NAMALWA (cell line): ENCODE measurements around the gene ARNT2.
"Not testable (repeated sequence)": the region's sequence is repeated elsewhere in the genome, so short reads cannot be mapped to it uniquely, and the experiment has no call there.

ENCODE experiments used
- DNase-seq: peaks from one replicate; pipeline ENCODE4 v3.0.0-alpha.2; 2015; ENCODE audit warnings: low spot score

The ARNT2 gene

DNA sequence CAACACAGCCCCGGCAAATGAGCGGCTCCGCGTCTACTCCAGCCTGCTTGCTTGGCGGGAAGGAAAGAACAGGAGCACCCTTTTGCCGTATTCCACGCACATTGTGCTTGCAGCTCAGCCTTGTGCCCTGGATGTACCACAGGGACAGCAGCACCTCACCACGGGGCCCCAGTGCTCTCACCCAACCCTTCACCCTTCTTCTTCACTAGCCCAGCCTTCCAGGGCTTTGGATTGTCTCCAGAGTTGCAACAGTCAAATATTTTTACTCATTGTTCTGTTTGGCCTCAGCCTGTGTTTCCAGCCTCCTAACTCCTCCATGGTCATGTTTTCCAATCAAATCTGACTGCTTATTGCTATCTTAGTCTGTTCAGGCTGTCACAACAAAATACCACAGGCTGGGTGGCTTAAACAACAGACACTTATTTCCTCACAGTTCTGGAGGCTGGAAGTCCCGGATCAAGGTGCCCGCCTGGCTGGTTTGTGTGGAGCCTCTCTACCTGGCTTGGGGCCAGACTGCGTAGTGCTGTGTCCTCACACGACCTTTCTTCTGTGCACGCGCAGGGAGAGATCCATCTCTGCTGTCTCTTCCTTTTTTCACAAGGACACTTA lies 211.7 kb downstream of the ARNT2 start:
- DNase-seq, result no peak

DNA sequence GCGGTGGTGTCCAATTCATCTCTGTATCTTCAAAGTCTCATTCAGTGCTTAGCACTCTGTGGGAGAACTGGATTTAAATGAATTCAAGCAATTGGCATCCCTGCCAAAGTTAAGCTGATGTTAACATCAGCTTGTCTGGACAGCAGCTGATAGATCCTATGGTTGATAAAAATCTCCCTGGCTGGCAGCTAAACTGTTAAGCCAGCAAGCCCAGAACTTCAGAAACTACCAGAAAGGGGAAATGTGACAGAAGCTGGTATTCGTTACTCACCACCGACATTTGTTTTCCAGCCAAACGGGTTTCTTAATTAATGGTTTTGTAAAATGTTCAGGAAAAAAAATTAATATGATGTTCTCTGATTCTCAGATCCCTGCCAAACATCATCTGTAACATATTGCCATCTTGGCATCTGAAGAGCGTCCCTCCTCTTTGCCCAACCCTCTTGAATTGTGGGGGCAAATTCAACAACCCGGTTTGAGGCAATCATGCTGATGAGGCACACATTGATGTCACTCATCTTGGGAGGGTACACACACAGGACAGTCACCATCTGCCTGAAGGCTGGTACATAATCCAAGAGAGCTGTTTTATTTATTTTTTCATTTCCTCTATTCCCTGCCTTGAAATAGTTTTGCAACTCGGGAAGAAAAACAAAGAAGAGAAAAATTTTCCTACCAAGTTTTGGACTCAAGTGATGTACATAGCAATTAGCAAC lies 214.7 kb downstream of the ARNT2 start:
- no peak for DNase-seq

DNA sequence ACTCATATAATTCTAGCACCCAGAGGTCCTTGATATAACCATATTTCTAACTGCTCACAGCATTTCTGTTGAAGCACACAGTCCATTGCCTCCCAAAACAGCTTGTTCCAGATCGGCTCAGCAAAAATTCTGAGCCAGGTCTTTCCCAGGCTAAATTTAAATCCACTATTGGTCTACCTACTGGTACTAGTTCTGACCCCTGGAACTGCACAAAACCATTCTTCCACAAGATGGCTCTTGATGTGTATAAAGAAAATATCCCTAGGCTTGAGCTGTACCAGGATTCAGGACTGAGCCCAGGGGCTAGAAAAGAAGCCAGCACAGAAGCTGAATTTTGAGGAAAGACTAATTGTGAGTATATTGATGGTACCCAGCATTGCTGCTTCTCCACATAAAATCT lies 215.5 kb downstream of the ARNT2 start:
- DNase-seq, result no peak

DNA sequence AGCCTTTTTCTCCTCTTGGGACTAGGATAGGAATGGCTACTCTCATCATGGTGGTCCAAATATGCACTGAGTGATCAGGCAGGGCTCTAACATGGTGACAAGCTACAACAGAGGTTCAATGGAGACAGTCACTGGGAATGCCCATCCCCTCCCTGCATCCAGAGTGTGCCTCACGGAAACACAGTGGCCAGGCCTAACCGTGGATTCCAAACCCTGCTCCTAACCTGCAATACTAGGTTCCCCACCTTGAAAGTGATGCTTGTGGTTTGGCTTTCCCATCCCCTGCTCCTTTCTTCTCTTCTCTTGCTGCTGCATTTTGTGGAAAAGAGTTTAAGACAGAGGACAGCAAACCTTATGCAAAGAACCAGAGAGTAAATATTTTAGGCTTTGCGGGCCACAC lies 216.0 kb downstream of the ARNT2 start:
- DNase-seq, result no peak

DNA sequence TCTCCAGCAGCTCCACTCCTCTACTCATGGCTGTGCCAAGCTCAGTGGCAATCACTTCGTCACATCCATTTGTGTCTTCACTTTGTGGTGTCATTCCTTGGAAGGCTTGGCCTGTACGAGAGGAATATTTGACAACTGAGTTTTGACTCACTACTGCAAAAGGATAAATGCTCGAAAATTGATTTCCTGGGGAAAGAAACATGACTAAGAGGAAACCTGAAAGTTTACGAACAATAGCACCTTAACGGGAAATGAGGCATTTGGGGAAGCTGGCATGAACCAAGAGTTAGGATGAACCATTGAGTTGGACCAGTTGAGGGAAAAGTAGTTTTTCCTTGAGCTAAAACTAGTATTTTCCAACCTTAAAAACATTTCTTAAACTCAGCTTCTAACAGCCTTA lies 216.7 kb downstream of the ARNT2 start:
- no peak for DNase-seq

DNA sequence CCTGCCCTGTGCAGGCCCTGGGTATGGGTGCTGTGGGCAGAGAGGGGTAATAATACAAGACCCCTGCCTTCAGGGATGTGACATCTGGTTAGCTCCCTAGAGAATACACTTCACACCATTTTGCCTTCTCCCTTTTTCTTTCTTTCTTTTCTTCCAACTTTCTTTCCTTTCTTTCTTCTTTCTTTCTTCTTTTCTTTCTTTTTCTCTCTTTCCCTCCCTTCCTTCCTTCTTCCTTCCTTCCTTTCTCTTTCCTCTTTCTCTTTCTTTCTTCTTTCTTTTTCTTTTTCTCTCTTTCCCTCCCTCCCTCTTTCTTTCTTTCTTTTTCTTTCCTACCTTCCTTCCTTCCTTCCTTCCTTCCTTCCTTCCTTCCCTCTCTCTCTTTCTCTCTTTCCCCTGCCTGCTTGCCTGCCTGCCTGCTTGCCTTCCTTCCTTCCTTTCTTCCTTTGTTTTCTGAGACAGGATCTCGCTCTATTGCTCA lies 222.5 kb downstream of the ARNT2 start:
- DNase-seq, result no peak

DNA sequence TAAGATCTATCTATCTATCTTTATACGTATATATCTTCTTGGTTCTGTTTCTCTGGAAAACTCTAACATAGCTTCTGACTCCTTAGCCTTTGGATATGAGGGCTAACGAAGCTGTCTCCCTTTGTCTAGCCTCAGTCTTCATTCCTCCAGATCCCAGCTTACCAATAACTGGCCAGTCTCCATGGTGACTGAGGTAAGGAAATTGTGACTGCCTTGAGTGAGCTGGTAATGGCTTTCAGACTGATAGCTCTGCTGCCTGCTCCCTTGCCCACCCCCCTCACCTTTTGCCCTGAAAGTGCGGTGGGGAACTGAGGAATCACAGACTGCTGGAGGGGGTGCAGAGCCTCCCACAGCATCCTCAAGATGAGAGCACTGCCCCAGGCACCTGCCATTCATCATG lies 225.2 kb downstream of the ARNT2 start:
- DNase-seq, result no peak

DNA sequence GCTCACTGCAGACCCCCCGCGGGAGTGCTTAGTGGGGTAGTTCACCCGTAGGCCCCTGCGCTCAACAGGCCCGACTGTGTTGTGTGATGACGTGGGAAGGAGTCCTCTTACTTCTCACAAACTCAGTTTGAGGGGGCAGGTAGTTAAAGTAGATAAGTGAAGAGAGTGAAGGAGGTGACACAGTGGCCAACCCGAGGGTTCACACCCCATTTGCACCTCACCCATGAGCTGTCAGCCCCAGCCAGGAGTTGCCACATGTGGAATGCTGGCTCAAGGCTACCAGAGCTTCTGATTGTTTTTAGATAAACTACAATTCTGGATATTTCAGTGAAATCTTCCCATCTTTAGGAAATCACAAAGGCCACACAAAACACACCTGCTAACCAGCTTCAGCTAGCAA lies 226.8 kb downstream of the ARNT2 start:
- no peak for DNase-seq

DNA sequence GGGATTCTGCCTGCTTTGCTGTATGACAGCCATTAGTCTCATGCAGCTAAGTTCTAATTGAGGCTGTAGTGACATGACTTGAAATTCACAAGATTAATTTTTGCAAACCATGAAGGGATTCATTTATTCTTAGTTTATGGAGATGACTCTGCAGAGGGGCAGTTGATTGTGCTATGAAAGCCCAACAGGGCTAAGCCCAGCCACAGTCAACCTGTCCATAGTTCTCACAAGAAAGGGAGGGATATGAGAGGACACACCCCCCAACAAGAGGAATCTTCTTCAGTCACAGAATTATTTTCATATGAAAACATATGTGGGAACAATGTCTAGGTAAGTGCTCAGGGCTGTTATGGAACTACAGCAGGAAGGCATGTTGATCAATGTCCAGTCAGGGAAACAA lies 229.0 kb downstream of the ARNT2 start:
- DNase-seq, result no peak

DNA sequence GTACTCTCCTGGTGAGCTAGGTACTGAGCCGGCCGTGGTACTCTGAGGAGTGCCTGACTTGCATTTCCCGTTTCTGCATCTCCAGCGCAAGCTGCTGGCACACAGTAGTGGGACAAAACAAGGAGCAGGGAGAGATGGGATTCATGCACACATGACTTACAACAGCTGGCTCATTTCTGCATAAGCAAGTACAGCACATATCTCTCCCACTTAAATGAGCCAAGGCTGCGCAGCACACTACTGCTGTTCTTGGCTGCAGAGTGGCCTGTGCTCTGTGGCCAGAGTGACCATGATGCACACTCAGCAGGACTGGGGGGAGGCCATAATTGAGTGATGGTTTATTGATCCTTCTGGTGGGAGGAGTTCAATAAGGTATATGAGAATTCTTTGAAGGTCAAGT lies 231.8 kb downstream of the ARNT2 start:
- DNase-seq, result no peak

DNA sequence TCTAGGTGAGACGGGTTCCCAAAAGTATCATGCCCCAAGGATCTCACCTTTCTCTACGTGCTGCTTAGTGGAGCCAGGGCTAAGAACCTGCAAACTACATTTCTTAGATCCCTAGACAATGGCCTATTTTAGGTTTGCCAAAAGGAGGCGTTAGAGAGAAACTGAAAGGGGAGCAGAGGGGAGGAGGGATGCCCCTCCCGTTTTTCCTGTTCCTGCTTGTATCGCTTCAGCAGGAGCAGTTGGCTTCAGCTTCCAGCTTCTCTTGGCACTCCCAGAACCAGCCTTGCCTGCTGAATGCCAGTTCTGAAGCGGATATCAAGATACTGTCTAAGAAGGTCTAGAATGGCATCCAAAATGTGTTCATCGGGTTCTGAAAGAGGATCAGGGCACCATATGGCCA lies 232.5 kb downstream of the ARNT2 start:
- no peak for DNase-seq

DNA sequence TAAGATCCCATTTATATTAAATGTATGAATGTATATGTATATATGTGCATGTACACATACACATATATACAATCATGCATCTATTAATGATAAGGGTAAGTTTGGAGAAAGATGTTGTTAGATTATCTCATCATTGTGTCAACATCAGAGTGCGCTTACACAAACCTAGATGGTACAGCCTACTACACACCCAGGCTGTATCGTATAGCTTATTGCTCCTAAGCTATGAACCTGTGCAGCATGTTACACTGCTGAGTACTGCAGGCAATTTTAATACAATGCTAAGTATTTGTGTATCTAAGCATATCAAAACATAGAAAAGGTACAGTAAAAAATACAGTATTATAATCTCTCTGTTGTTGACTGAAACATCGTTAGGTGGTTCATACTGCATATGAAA lies 233.6 kb downstream of the ARNT2 start:
- no peak for DNase-seq

DNA sequence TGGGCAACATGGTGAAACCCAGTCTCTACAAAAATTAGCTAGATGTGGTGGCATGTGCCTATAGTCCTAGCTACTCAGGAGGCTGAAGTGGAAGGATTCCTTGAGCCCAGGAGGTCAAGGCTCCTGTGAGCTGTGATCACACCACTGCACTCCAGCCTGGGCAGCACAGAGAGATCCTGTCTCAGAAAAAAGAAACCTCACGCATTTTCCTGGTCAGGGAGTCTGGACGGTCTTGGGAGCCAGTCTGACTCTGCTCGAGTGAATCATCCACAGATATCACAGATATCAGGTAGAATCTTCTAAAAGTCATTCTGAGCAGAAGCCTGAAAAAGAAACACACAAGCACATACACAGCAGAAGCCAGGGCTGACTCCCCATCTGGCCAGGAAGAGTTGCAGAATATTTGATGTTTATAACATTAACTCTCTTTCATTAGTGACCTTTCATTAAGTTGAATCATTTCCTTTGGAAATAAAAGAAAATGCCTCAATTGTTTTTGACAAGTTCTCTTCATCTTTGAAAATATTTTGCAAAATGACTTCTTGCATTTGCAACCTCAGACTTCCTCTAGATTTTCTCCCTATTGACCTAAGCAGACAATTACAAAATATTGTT lies 234.5 kb downstream of the ARNT2 start:
- DNase-seq, result no peak

DNA sequence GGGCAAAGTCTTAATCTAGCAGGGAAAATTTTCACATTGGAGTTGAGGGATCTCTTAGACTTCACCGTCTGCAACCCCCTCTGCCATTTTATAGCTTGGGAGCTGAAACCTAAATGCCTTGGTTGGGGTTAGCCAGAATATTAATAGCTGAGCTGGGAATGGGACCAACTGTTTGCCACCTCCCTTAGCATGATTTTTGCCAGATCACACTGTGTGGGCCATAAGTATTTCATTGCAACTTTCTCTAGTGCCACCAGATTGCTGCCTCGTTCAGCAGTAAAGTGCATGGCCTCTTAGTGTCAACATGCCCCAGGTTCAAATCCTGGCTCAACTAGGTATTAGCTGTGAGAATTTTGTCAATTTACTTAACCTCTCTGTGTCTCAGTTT lies 235.0 kb downstream of the ARNT2 start:
- no peak for DNase-seq

DNA sequence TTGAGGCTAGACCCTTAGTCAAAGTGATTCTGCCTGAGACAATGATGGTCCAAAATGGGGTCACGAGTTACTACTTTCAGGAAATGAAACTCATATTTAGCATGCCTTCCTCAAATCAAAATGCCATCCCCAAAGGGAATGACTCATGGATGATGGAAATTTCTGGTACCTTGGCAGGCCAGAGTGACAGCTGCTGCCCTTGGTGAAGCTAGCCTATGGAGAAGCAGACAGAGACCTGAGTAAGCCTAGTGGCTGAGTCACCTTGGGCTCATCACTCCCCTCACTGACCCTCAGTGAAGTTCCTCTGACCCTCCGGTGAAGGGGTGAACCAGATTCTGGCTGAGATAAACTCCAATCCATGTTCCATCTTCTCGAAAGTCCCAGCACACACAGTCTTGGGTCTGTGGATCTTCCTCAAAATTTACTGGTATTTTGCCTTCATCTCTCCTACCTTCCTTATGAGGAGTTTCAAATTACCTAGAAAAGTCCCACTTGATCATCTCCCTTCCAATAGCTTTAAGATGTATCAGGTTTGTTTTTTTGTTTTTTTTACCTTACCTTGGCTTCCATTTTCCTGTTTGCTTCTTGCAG lies 236.4 kb downstream of the ARNT2 start:
- DNase-seq, result no peak

DNA sequence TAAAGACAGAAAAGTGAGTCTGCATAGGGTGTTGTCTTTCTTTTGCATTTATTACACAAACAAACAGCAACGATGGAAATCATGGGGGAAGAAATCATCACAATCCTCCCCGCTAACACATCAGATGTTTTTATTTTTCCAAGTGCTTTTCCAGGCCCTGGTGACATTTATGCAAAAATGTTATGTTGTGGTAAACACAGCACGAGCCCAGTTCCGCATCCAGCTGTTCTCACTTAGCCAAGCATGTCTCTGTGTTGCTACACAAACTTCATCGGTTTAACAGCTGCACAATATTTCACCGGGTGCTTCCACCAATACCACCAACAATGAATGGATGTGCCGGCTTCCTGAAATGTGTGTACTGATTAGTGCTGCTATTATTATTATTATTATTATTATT lies 237.2 kb downstream of the ARNT2 start:
- DNase-seq, result no peak

DNA sequence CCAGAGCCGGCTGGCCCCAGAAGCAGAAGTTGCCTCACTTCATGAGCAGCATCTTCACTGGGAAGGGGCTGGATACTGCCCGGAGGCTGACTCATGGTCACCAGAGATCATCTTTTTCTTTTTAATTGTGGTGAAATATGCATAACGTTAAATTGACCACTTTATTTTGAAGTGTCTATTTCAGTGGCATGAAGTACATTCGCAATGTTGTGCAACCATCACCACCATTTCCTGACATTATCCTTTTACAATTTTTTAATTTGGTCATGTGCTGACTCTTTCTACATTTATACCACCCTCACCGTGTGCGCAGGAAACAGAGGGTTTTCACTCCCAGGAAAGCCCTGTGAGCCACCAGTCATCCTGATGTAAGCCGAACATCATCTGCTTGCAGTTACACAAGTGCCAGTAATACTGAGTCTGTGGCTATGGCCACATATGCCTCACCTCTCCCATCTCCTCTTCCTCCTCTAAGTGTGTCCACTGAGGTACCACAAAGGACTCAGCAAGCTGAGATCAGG lies 239.3 kb downstream of the ARNT2 start:
- DNase-seq, result no peak

DNA sequence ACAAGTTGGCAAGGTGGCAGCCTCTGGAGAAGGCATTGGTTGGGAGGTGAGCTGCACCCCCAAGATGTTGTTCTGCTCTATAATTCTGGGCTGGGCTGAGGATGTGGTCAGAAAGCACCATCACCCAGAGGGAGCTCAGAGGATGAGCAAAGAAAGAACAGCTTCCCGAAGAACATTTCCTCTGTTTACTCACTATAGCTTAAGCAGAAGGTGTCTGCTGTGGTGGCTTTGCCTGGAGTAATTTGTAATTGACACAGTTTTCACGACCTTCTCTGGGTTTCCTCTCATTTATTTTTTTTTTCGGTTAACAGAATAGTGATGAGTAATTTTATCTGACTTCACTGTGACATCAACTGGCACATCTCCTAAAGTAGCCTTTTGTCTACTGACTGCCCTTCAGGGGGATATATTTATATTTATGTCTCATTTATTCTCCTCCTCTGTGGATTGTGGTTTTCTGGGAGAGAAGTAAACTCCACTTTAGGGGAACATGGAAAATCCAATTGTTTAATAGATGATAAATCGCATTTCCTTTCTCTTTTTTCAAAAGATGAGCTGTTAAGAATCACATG lies 241.4 kb downstream of the ARNT2 start:
- DNase-seq, result no peak

DNA sequence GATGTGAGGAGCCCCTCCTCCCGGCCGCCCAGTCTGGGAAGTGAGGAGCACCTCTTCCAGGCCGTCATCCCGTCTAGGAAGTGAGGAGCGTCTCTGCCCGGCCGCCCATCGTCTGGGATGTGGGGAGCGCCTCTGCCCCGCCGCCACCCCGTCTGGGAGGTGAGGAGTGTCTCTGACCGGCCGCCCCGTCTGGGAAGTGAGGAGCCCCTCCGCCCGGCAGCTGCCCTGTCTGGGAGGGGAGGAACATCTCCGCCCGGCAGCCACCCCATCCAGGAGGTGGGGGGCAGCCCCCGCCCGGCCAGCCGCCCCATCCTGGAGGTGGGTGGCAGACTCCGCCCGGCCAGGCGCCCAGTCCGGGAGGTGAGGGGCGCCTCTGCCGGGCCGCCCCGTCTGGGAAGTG lies 243.2 kb downstream of the ARNT2 start:
- DNase-seq, result not testable (repeated sequence)
